Epithelial cell of prostate (primary cell): Measurements from ENCODE around the gene PLD2.

Source experiments
- DNase-seq: peaks from one replicate; pipeline ENCODE4 v3.0.0-alpha.2; 2011; ENCODE audit warnings: low read depth, low spot score
- H3K27ac ChIP-seq: fragments of 450-650 bp; 2 replicates; pipeline ENCODE4 v1.5.1; 2017; ENCODE audit warnings: mild to moderate bottlenecking

PLD2 gene

GRCh38 chr17:4788807-4789700 lies 17.9 kb upstream of the PLD2 start, which contains the start of gene GLTPD2:
TSS of gene GLTPD2 (plus strand) at chr17:4788964. CDS start at chr17:4789012, 48 bp downstream.
- H3K27ac ChIP-seq = peak within 1 kb of the TSS; percentile 96
- DNase-seq = no peak

- DNase-seq = no peak
- H3K27ac ChIP-seq = peak overlapping the region; percentile 96
Observed at GRCh38 chr17:4789701-4789950, 17.3 kb upstream of the PLD2 start.

GRCh38 chr17:4789951-4790704 lies 16.8 kb upstream of the PLD2 start:
- DNase-seq = peak; percentile 95
- H3K27ac ChIP-seq = peak overlapping the region; percentile 96

- H3K27ac ChIP-seq = peak overlapping the region; percentile 96
Observed at GRCh38 chr17:4790705-4791088, 16.3 kb upstream of the PLD2 start.

GRCh38 chr17:4795168-4795567 lies 11.8 kb upstream of the PLD2 start:
- DNase-seq = no peak
- peak overlapping the region; percentile 61 for H3K27ac ChIP-seq

More at GRCh38 chr17:4790705-4791088, 16.3 kb upstream of the PLD2 start:
- no peak for DNase-seq

- DNase-seq = no peak
- H3K27ac ChIP-seq = peak overlapping the region; percentile 61
Observed at GRCh38 chr17:4796552-4796920, 10.4 kb upstream of the PLD2 start.

GRCh38 chr17:4800462-4801196 lies 6.3 kb upstream of the PLD2 start:
- H3K27ac ChIP-seq = no peak overlapping the region
- DNase-seq = no peak

DNA sequence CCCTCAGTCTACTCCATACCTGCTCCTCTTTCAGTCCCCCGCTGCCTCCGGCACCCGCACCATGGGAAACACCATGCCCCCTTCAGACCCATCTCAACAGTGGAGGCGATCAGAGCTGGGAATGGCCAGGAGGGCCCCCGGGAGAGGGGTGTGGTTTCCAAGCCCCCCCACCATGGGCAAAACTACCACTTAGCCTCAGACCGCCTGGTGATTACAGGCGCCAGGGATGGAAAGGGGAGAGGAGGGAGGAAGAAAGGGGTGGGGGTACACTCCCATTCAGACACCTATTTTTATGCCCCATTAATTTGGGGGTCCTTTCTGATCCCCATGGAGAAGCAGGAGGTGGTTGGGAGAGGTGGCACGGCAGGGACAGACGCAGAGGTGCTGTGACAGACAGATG lies 4.7 kb upstream of the PLD2 start, which contains the start of gene C17orf114:
C17orf114 (minus strand) TSS at position 101 of the 400 bp plus-strand sequence.
- DNase-seq = no peak
- H3K27ac ChIP-seq = no peak within 1 kb of the TSS

GRCh38 chr17:4806456-4806776 lies 536 bp upstream of the PLD2 start:
- no peak for DNase-seq
- peak overlapping the region; percentile 38 for H3K27ac ChIP-seq

- H3K27ac ChIP-seq = peak overlapping the region; percentile 38
- no peak for DNase-seq
Observed at GRCh38 chr17:4807605-4808377, 839 bp downstream of the PLD2 start.

GRCh38 chr17:4808378-4808767 lies 1.4 kb downstream of the PLD2 start:
- DNase-seq = no peak
- H3K27ac ChIP-seq = no peak overlapping the region

DNA sequence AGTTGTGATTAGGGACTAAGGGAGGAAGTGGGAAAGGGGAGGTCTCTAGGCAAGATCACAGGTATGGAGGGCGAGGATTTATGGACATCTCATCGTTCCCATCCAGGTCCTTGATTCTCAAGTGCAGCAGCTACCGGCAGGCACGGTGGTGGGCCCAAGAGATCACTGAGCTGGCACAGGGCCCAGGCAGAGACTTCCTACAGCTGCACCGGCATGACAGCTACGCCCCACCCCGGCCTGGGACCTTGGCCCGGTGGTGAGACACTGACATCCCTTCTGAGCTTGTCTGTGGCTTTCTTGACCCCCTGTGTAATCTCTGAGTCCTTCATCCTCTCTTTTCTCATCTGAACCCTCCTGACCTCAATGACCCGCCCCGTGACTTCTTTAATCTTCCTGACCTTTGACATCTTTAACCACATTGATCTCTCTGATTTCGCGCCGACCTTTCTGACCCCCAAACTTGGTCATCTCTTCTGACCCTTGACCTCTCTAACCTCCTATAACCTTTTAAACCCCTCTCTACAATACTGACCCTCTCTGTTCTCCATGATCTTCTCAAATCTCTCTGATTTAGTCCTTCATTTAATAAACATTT lies 3.8 kb downstream of the PLD2 start:
- DNase-seq = no peak
- peak overlapping the region; percentile 35 for H3K27ac ChIP-seq

DNA sequence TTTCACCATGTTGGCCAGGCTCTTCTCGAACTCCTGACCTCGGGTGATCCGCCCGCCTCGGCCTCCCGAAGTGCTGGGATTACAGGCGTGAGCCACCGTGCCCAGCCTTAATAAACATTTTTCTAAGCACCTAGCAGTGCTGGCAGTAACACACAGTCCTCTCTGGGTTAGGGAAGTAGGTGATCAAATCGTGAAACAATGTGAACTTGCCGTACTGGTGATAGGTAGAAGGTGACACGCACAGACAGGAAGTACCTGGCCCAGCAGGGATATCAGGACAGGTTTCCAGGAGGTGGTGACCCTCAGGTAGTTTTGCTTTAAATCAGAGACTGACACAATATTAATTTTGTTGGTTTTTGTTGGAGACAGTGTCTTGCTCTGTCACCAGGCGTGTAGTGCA lies 4.5 kb downstream of the PLD2 start:
- no peak for DNase-seq
- peak overlapping the region; percentile 35 for H3K27ac ChIP-seq

- DNase-seq = no peak
Observed at GRCh38 chr17:4812690-4813089, 5.7 kb downstream of the PLD2 start.

GRCh38 chr17:4815043-4815675 lies 8.2 kb downstream of the PLD2 start:
- H3K27ac ChIP-seq = no peak overlapping the region
- no peak for DNase-seq

More at GRCh38 chr17:4812690-4813089, 5.7 kb downstream of the PLD2 start:
- H3K27ac ChIP-seq = no peak overlapping the region

GRCh38 chr17:4816826-4817225 lies 9.9 kb downstream of the PLD2 start:
- no peak overlapping the region for H3K27ac ChIP-seq
- DNase-seq = no peak

DNA sequence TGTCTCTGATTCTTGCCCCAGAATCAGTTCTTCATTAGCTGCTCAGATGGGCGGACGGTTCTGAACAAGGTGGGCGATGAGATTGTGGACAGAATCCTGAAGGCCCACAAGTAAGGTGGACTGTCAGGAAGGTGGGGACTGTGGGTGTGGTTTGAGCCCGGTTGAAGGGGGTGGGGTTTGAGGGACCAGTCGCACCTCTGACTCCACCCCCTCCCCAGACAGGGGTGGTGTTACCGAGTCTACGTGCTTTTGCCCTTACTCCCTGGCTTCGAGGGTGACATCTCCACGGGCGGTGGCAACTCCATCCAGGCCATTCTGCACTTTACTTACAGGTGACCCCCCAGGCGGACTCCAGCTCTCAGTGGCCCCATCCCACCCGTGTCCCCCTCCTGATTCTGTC lies 11.3 kb downstream of the PLD2 start:
- DNase-seq = no peak
- H3K27ac ChIP-seq = no peak overlapping the region

GRCh38 chr17:4822835-4823234 lies 15.9 kb downstream of the PLD2 start:
- H3K27ac ChIP-seq = no peak overlapping the region
- no peak for DNase-seq

- no peak for DNase-seq
- H3K27ac ChIP-seq = no peak overlapping the region
Observed at GRCh38 chr17:4823373-4824089, 16.6 kb downstream of the PLD2 start.
